Measurements from ENCODE around the gene ZSCAN2. TPM values are rescaled to one million over a fixed set of nuclear protein-coding genes. Genes with fewer than 3 reads are reported as not detected.
A peak's percentile ranks its signal among the peaks of the same experiment; 100 is the strongest.

ZSCAN2 gene
- total RNA-seq, 2 donors from 2014 or later = 13.9 to 23.2 TPM

GRCh38 chr15:84647726-84648125 lies 46.9 kb downstream of the ZSCAN2 start:
- intact Hi-C loops (cut with DNase I) = no loop called here
- Histone ChIP-seq H3K27me3 (replicated peaks; ENCODE audit: insufficient read depth) (no peaks in the 10 kb centered on the region), H3K4me3 (no peak overlapping the region), H3K27ac (no peak overlapping the region), H3K4me1 (replicated peaks) (peaks cover 5% of the 10 kb centered on the region), H3K9me3 (no peaks in the 10 kb centered on the region), H3K36me3 (peaks cover 0 to 27% of the 10 kb centered on the region in 2 donors)
- no peak for DNase-seq (ENCODE audit: low spot score)
- TF ChIP-seq POLR2A (IDR thresholded peaks at IDR 0.05) (no peak), POLR2AphosphoS5 (IDR thresholded peaks at IDR 0.05) (no peak), CTCF (IDR thresholded peaks at IDR 0.05) (no peak)

GRCh38 chr15:84648539-84648938 lies 47.7 kb downstream of the ZSCAN2 start:
- Histone ChIP-seq H3K27ac (no peak overlapping the region), H3K4me1 (replicated peaks) (peaks cover 11% of the 10 kb centered on the region), H3K4me3 (no peak overlapping the region), H3K27me3 (replicated peaks; ENCODE audit: insufficient read depth) (no peaks in the 10 kb centered on the region), H3K36me3 (peaks cover 0 to 25% of the 10 kb centered on the region in 2 donors), H3K9me3 (no peaks in the 10 kb centered on the region)
- intact Hi-C loops (cut with DNase I) = no loop called here
- no peak for TF ChIP-seq CTCF (IDR thresholded peaks at IDR 0.05)
- TF ChIP-seq POLR2AphosphoS5 (IDR thresholded peaks at IDR 0.05) = no peak
- no peak for TF ChIP-seq POLR2A (IDR thresholded peaks at IDR 0.05)
- WGBS = 54% methylated on average over 3 of the region's 3 CpGs
- no peak for DNase-seq (ENCODE audit: low spot score)

GRCh38 chr15:84649706-84650105 lies 48.9 kb downstream of the ZSCAN2 start:
- 100% methylated on average over 2 of the region's 2 CpGs for WGBS
- TF ChIP-seq CTCF (IDR thresholded peaks at IDR 0.05) = no peak
- TF ChIP-seq POLR2A (IDR thresholded peaks at IDR 0.05) = no peak
- no peak for TF ChIP-seq POLR2AphosphoS5 (IDR thresholded peaks at IDR 0.05)
- DNase-seq (ENCODE audit: low spot score) = no peak
- no peak overlapping the region for H3K4me3 ChIP-seq
- intact Hi-C loops (cut with DNase I) = loop anchor here (10.0 kb wide), 1 partner anchor 95 kb away; the partner anchor contains the start of gene ZNF592
- H3K36me3 ChIP-seq = peaks cover 0 to 18% of the 10 kb centered on the region in 2 donors
- no peak overlapping the region for H3K27ac ChIP-seq
- H3K27me3 ChIP-seq (replicated peaks; ENCODE audit: insufficient read depth) = no peaks in the 10 kb centered on the region
- no peaks in the 10 kb centered on the region for H3K9me3 ChIP-seq
- H3K4me1 ChIP-seq (replicated peaks) = peaks cover 11% of the 10 kb centered on the region

GRCh38 chr15:84653584-84653909 lies 52.7 kb downstream of the ZSCAN2 start:
- TF ChIP-seq POLR2A (IDR thresholded peaks at IDR 0.05) = no peak
- TF ChIP-seq POLR2AphosphoS5 (IDR thresholded peaks at IDR 0.05) = no peak
- no peak for TF ChIP-seq CTCF (IDR thresholded peaks at IDR 0.05)
- H3K4me3 ChIP-seq = peak overlapping the region; percentile 78 to 80
- H3K36me3 ChIP-seq = no peaks in the 10 kb centered on the region
- no peaks in the 10 kb centered on the region for H3K9me3 ChIP-seq
- DNase-seq (ENCODE audit: low spot score) = no peak
- intact Hi-C loops (cut with DNase I) = loop anchor here (10.0 kb wide), 1 partner anchor 91 kb away; the partner anchor contains the start of gene ZNF592
- no peaks in the 10 kb centered on the region for H3K27me3 ChIP-seq (replicated peaks; ENCODE audit: insufficient read depth)
- H3K4me1 ChIP-seq (replicated peaks) = peaks cover 11% of the 10 kb centered on the region
- WGBS = 14% methylated on average over 7 of the region's 7 CpGs
- H3K27ac ChIP-seq = peak overlapping the region; percentile 84

GRCh38 chr15:84653910-84654688 lies 53.3 kb downstream of the ZSCAN2 start, which contains the start of gene WDR73:
Gene WDR73 (minus strand): TSS chr15:84654283. CDS start chr15:84654274, 9 bp downstream.
- peak; percentile 97 for DNase-seq (ENCODE audit: low spot score)
- H3K4me1 ChIP-seq (replicated peaks) = peaks cover 11% of the 10 kb centered on the region
- no peaks in the 10 kb centered on the region for H3K27me3 ChIP-seq (replicated peaks; ENCODE audit: insufficient read depth)
- no peaks in the 10 kb centered on the region for H3K36me3 ChIP-seq
- H3K27ac ChIP-seq = peak within 1 kb of the TSS; percentile 84
- H3K4me3 ChIP-seq = peak within 1 kb of the TSS; percentile 78 to 80
- TF ChIP-seq POLR2A (IDR thresholded peaks at IDR 0.05) = peak; percentile 78
- peak; percentile 98 for TF ChIP-seq POLR2AphosphoS5 (IDR thresholded peaks at IDR 0.05)
- TF ChIP-seq CTCF (IDR thresholded peaks at IDR 0.05) = peak in 1 of 4 experiments; percentile 19
- intact Hi-C loops (cut with DNase I) = loop anchor here (10.0 kb wide), 1 partner anchor 91 kb away; the partner anchor contains the start of gene ZNF592
- no peaks in the 10 kb centered on the region for H3K9me3 ChIP-seq
- WGBS = under 1% methylated on average over 47 of the region's 49 CpGs

All from prostate gland (tissue), 2 donors.